ENCODE data around the gene EZR.

GRCh38 chr6:158815379-158815724, 3.8 kb downstream of the EZR start:
- TF ChIP-seq ZFX (CRISPR knock-in tag; IDR thresholded peaks at IDR 0.05) = no peak
- no peak for TF ChIP-seq RBM39 (optimal IDR thresholded peaks at IDR 0.05; ENCODE audit: low read depth, low read length)
